Neural cell (in vitro differentiated cells): Measurements from ENCODE around the gene COTL1. TPM values are rescaled to one million over a fixed set of nuclear protein-coding genes. Genes with fewer than 3 reads are reported as not detected.

Experiments
- H2AFZ ChIP-seq: fragments of 200-600, 300-800 bp; sonication (generic), shearing (Covaris generic); 2 replicates; pipeline ENCODE4 v1.6.0; 2014; ENCODE audit warnings: low read depth, mild to moderate bottlenecking, antibody characterized with exemption, low read length, moderate library complexity
- H3F3A ChIP-seq: fragments of 200-600 bp; shearing (Covaris generic); 2 replicates; pipeline ENCODE4 v1.6.1; 2016; ENCODE audit warnings: mild to moderate bottlenecking, moderate library complexity, mixed read lengths, antibody characterized with exemption, low read length; ENCODE audit not compliant: insufficient read depth, poor library complexity, severe bottlenecking
- H3K27ac ChIP-seq: fragments of 200-600, 300-800 bp; sonication (generic), shearing (Covaris generic); 2 replicates; pipeline ENCODE4 v1.5.1; 2014; ENCODE audit warnings: mild to moderate bottlenecking, low read length, moderate library complexity
- H3K27me3 ChIP-seq: fragments of 300-800, 200-600 bp; sonication (generic), shearing (Covaris generic); 2 replicates; pipeline ENCODE4 v1.6.0; 2014; ENCODE audit warnings: mild to moderate bottlenecking, low read depth, low read length, moderate library complexity; ENCODE audit not compliant: insufficient read depth
- H3K36me3 ChIP-seq: fragments of 300-800, 200-600 bp; sonication (generic), shearing (Covaris generic); 2 replicates; pipeline ENCODE4 v1.5.1; 2014; ENCODE audit warnings: mild to moderate bottlenecking, antibody characterized with exemption, low read length, moderate library complexity; ENCODE audit not compliant: insufficient read depth
- H3K4me2 ChIP-seq: fragments of 300-800, 200-600 bp; sonication (generic), shearing (Covaris generic); 2 replicates; pipeline ENCODE4 v1.6.0; 2014; ENCODE audit warnings: mild to moderate bottlenecking, low read length
- H3K4me3 ChIP-seq: fragments of 300-800, 200-600 bp; sonication (generic), shearing (Covaris generic); 2 replicates; pipeline ENCODE4 v1.5.1; 2014; ENCODE audit warnings: mild to moderate bottlenecking, low read length, moderate library complexity
- H3K79me2 ChIP-seq: fragments of 200-600 bp; shearing (Covaris generic); replicated peaks from 2 replicates; pipeline ENCODE4 v1.6.0; 2014; ENCODE audit warnings: mild to moderate bottlenecking, low read length, moderate library complexity; ENCODE audit not compliant: insufficient read depth
- H3K9ac ChIP-seq: fragments of 300-800, 200-600 bp; sonication (generic), shearing (Covaris generic); 2 replicates; pipeline ENCODE4 v1.6.1; 2016; ENCODE audit warnings: mild to moderate bottlenecking, low read length, mixed read lengths
- H3K9me2 ChIP-seq: fragments of 200-600 bp; shearing (Covaris generic); 2 replicates; pipeline ENCODE4 v1.6.1; 2016; ENCODE audit warnings: mild to moderate bottlenecking, low read length, mixed read lengths; ENCODE audit not compliant: insufficient read depth
- H3K9me3 ChIP-seq: fragments of 200-600, 300-800 bp; sonication (generic), shearing (Covaris generic); 2 replicates; pipeline ENCODE4 v1.6.1; 2016; ENCODE audit warnings: mild to moderate bottlenecking, mixed run types, low read length, moderate library complexity, mixed read lengths
- H4K20me1 ChIP-seq: fragments of 200-600 bp; shearing (Covaris generic); 2 replicates; pipeline ENCODE4 v1.6.1; 2016; ENCODE audit warnings: mild to moderate bottlenecking, mixed run types; ENCODE audit not compliant: insufficient read depth
- EP300 ChIP-seq: fragments of 450-650 bp; conservative IDR thresholded peaks from 2 replicates; pipeline ENCODE4 v1.6.1; 2014; ENCODE audit warnings: antibody characterized with exemption, mild to moderate bottlenecking, moderate library complexity; ENCODE audit not compliant: poor library complexity, severe bottlenecking
- EZH2 ChIP-seq: fragments of 200-600, 300-800 bp; shearing (Covaris generic), sonication (generic); IDR thresholded peaks from 2 replicates; pipeline ENCODE4 v1.6.1; 2014; ENCODE audit warnings: antibody characterized with exemption, low read length, borderline replicate concordance, mild to moderate bottlenecking; ENCODE audit not compliant: insufficient read depth, poor library complexity, severe bottlenecking
- MXI1 ChIP-seq: fragments of 450-650 bp; conservative IDR thresholded peaks from 2 replicates; pipeline ENCODE4 v1.6.1; 2014; ENCODE audit warnings: antibody characterized with exemption, mild to moderate bottlenecking; ENCODE audit not compliant: poor library complexity, severe bottlenecking
- POLR2AphosphoS5 ChIP-seq: IDR thresholded peaks from 2 replicates; pipeline ENCODE4 v1.6.1; 2012
- RAD21 ChIP-seq: fragments of 450-650 bp; conservative IDR thresholded peaks from 2 replicates; pipeline ENCODE4 v1.6.1; 2014; ENCODE audit warnings: antibody characterized with exemption, mild to moderate bottlenecking, moderate library complexity
- SMC3 ChIP-seq: fragments of 450-650 bp; conservative IDR thresholded peaks from 2 replicates; pipeline ENCODE4 v1.6.1; 2014; ENCODE audit warnings: antibody characterized with exemption, mild to moderate bottlenecking, moderate library complexity; ENCODE audit not compliant: poor library complexity
- TAF1 ChIP-seq: IDR thresholded peaks from 2 replicates; pipeline ENCODE4 v1.6.1; 2012; ENCODE audit warnings: low read depth
- polyA plus RNA-seq: library from polyadenylated mRNA; depleted of rRNA; stranded (reverse); fragments of >200 nt; gene quantifications from 2 replicates; pipeline ENCODE4 v1.2.3, GENCODE V29; 2014
- TF ChIP-seq, protein P1 (sequence below): IDR thresholded peaks from 2 replicates; pipeline ENCODE4 v1.6.1; 2012; ENCODE audit warnings: borderline replicate concordance
- TF ChIP-seq, protein P2 (sequence below): fragments of 450-650 bp; IDR thresholded peaks from 2 replicates; pipeline ENCODE4 v1.5.1; 2014; ENCODE audit warnings: antibody characterized with exemption, mild to moderate bottlenecking, moderate library complexity; ENCODE audit not compliant: poor library complexity, severe bottlenecking

Gene COTL1
- polyA plus RNA-seq, 1 donor from 2014 or later, result 86.6 TPM

DNA sequence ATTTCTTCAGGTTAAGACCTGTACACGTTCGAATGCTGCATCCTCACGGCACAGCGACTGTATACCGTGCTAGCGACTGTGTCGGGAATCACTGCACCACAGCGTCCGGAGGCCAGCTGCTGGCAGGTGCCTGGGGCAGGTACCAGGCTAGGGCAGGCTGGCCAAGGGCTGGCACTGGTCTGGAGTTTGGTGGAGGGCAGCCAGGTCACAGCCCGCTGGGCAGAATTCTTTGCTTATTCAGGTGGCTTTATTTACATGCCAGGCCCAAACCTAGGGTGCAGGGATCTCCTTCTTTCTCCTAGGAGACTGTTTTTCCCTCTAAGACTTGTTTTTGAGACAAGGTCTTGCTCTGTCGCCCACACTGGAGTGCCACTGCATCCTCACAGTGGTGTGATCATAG, 37.9 kb downstream of the COTL1 start:
- peaks cover 4% of the 10 kb centered on the region for H3K79me2 ChIP-seq
- no peaks in the 10 kb centered on the region for H3K27me3 ChIP-seq
- H4K20me1 ChIP-seq, result no peaks in the 10 kb centered on the region
- H3F3A ChIP-seq, result no peaks in the 10 kb centered on the region
- H2AFZ ChIP-seq, result no peak overlapping the region
- H3K4me2 ChIP-seq, result no peak overlapping the region
- TF ChIP-seq SMC3 (no peak), MXI1 (no peak), EP300 (no peak), TAF1 (no peak)
- TF ChIP-seq, protein P1, sequence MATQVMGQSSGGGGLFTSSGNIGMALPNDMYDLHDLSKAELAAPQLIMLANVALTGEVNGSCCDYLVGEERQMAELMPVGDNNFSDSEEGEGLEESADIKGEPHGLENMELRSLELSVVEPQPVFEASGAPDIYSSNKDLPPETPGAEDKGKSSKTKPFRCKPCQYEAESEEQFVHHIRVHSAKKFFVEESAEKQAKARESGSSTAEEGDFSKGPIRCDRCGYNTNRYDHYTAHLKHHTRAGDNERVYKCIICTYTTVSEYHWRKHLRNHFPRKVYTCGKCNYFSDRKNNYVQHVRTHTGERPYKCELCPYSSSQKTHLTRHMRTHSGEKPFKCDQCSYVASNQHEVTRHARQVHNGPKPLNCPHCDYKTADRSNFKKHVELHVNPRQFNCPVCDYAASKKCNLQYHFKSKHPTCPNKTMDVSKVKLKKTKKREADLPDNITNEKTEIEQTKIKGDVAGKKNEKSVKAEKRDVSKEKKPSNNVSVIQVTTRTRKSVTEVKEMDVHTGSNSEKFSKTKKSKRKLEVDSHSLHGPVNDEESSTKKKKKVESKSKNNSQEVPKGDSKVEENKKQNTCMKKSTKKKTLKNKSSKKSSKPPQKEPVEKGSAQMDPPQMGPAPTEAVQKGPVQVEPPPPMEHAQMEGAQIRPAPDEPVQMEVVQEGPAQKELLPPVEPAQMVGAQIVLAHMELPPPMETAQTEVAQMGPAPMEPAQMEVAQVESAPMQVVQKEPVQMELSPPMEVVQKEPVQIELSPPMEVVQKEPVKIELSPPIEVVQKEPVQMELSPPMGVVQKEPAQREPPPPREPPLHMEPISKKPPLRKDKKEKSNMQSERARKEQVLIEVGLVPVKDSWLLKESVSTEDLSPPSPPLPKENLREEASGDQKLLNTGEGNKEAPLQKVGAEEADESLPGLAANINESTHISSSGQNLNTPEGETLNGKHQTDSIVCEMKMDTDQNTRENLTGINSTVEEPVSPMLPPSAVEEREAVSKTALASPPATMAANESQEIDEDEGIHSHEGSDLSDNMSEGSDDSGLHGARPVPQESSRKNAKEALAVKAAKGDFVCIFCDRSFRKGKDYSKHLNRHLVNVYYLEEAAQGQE, result no peak
- H3K9me3 ChIP-seq, result no peaks in the 10 kb centered on the region
- no peak overlapping the region for H3K27ac ChIP-seq
- no peaks in the 10 kb centered on the region for H3K9me2 ChIP-seq
- no peak overlapping the region for H3K9ac ChIP-seq
- no peaks in the 10 kb centered on the region for H3K36me3 ChIP-seq
- H3K4me3 ChIP-seq, result no peak overlapping the region

DNA sequence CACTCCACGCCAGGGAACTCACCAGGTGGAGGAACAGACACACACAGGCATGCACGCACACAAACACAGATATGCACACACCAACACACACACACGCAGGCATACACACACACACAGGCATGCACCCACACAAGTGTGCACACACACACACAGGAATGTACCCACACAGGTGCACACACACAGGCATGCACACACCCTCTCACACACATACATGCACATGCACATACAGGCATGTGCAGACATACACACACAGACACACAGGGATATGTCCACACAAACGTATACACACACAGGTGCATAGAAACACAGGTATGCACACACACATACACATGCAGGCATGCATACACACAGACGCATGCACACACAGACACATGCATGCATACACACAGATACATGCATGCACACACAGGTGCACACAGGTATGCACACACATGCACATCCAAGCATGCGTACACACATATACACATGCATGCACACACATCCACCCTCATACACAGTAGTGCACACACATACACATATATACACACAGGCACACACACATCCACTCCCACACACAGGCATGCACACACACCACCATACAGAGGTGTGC, 39.2 kb downstream of the COTL1 start:
- no peak overlapping the region for H2AFZ ChIP-seq
- no peak overlapping the region for H3K9ac ChIP-seq
- no peaks in the 10 kb centered on the region for H3F3A ChIP-seq
- no peaks in the 10 kb centered on the region for H4K20me1 ChIP-seq
- H3K36me3 ChIP-seq, result no peaks in the 10 kb centered on the region
- H3K27ac ChIP-seq, result no peak overlapping the region
- H3K9me3 ChIP-seq, result no peaks in the 10 kb centered on the region
- H3K9me2 ChIP-seq, result no peaks in the 10 kb centered on the region
- no peaks in the 10 kb centered on the region for H3K27me3 ChIP-seq
- H3K4me3 ChIP-seq, result no peak overlapping the region
- no peaks in the 10 kb centered on the region for H3K79me2 ChIP-seq
- H3K4me2 ChIP-seq, result no peak overlapping the region
- TF ChIP-seq, protein P2, sequence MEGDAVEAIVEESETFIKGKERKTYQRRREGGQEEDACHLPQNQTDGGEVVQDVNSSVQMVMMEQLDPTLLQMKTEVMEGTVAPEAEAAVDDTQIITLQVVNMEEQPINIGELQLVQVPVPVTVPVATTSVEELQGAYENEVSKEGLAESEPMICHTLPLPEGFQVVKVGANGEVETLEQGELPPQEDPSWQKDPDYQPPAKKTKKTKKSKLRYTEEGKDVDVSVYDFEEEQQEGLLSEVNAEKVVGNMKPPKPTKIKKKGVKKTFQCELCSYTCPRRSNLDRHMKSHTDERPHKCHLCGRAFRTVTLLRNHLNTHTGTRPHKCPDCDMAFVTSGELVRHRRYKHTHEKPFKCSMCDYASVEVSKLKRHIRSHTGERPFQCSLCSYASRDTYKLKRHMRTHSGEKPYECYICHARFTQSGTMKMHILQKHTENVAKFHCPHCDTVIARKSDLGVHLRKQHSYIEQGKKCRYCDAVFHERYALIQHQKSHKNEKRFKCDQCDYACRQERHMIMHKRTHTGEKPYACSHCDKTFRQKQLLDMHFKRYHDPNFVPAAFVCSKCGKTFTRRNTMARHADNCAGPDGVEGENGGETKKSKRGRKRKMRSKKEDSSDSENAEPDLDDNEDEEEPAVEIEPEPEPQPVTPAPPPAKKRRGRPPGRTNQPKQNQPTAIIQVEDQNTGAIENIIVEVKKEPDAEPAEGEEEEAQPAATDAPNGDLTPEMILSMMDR, result no peak

DNA sequence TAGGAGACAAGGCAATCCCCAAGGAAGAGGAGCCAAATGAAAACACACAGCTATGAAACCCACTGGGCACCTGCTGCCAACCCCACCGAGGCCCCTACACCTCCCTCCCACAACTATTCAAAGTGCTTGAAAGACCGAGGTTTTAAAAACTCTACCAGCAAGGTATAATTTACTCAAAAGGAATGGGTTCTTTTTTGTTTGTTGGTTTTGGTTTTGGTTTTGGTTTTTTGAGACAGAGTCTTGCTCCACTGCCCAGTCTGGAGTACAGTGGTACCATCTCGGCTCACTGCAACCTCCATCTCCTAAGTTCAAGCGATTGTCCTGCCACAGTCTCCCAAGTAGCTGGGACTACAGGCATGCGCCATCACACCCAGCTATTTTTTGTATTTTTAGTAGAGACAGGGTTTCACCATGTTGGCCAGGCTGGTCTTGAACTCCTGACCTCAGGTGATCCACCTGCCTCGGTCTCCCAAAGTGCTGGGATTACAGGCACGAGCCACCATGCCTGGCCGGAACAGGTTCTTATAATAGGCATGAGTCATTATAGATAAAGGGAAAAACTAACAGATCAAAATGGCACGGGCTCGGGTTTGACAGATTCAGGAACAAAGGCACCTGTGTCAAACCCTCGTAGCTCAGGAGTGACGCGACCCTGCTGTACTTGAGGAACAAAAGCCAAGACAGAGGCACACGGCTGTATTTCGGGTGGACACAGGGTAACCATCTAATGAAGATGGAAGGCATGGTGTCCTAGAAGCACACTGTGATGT, 40.7 kb downstream of the COTL1 start:
- no peaks in the 10 kb centered on the region for H3K9me2 ChIP-seq
- H3K4me3 ChIP-seq, result no peak overlapping the region
- H3K27ac ChIP-seq, result no peak overlapping the region
- H3K27me3 ChIP-seq, result no peaks in the 10 kb centered on the region
- no peak overlapping the region for H3K4me2 ChIP-seq
- TF ChIP-seq POLR2AphosphoS5 (no peak), EP300 (no peak), TAF1 (no peak), MXI1 (no peak), RAD21 (no peak), SMC3 (no peak), EZH2 (no peak)
- TF ChIP-seq, protein P2, result no peak
- TF ChIP-seq, protein P1, result no peak
- no peaks in the 10 kb centered on the region for H4K20me1 ChIP-seq
- H3K9ac ChIP-seq, result no peak overlapping the region
- H2AFZ ChIP-seq, result no peak overlapping the region
- no peaks in the 10 kb centered on the region for H3K79me2 ChIP-seq
- H3K9me3 ChIP-seq, result no peaks in the 10 kb centered on the region
- H3K36me3 ChIP-seq, result no peaks in the 10 kb centered on the region
- H3F3A ChIP-seq, result no peaks in the 10 kb centered on the region
